Panc1 (cell line): ENCODE measurements around the gene STK4. TPM values are rescaled to one million over a fixed set of nuclear protein-coding genes. Genes with fewer than 3 reads are reported as not detected.

Experiments
- ATAC-seq: fragments of 200-7000 bp; cut with Tn5 transposase; 2 replicates; pipeline ENCODE4 v1.9.1; 2020; ENCODE audit warnings: mild to moderate bottlenecking, moderate library complexity
- BruUV-seq: library from RNA; stranded (reverse); fragments of 400-500 nt; replicated peaks from 2 replicates; lab custom pipeline; 2021; lab: Mats Ljungman, UMichigan
- CTCF ChIA-PET: fragments of 300-600 bp; sonication (Branson Sonifier 250); formaldehyde crosslinking; loops from one replicate; lab custom pipeline; 2022; ENCODE audit warnings: antibody characterized with exemption; lab: Charles Lee
- POLR2A ChIA-PET: fragments of 300-600 bp; sonication (Branson Sonifier 250); formaldehyde crosslinking; loops from one replicate; lab custom pipeline; 2022; ENCODE audit warnings: antibody characterized with exemption; lab: Charles Lee
- DNase-seq: peaks from one replicate; pipeline ENCODE4 v3.0.0-alpha.2; 2010; ENCODE audit warnings: low read depth, low spot score
- H3K27ac ChIP-seq: 2 replicates; pipeline ENCODE4 v1.5.1; 2011; ENCODE audit warnings: mild to moderate bottlenecking, low read length, inconsistent platforms
- H3K27me3 ChIP-seq: fragments of 200-500 bp; sonication (Bioruptor generic); 2 replicates; pipeline ENCODE4 v1.6.0; 2014; ENCODE audit warnings: low read length, inconsistent platforms; ENCODE audit not compliant: control insufficient read depth, insufficient read depth
- H3K36me3 ChIP-seq: fragments of 200-500 bp; sonication (Bioruptor generic); 2 replicates; pipeline ENCODE4 v1.5.1; 2014; ENCODE audit warnings: inconsistent platforms, mild to moderate bottlenecking, low read length, moderate library complexity; ENCODE audit not compliant: control insufficient read depth, insufficient read depth
- H3K4me1 ChIP-seq: 2 replicates; pipeline ENCODE4 v1.5.1; 2011; ENCODE audit warnings: inconsistent platforms, mild to moderate bottlenecking, low read length, moderate library complexity; ENCODE audit not compliant: control insufficient read depth, insufficient read depth
- H3K4me3 ChIP-seq, 2 experiments: 2 replicates each; pipeline ENCODE4 v1.5.1; 2011 to 2012; ENCODE audit warnings: low read depth in 2 of 2, low read length in 2 of 2, mild to moderate bottlenecking in 2 of 2, inconsistent platforms in 1 of 2, moderate library complexity in 1 of 2
- H3K9me3 ChIP-seq: fragments of 200-500 bp; sonication (Bioruptor generic); 2 replicates; pipeline ENCODE4 v1.5.1; 2014; ENCODE audit warnings: low read depth, mild to moderate bottlenecking, inconsistent platforms, low read length, moderate library complexity; ENCODE audit not compliant: control insufficient read depth, insufficient read depth
- POLR2AphosphoS5 ChIP-seq: IDR thresholded peaks from 2 replicates; pipeline ENCODE4 v1.6.1; 2012; ENCODE audit warnings: mild to moderate bottlenecking, low read depth, low read length, moderate library complexity
- SIN3A ChIP-seq: IDR thresholded peaks from 2 replicates; pipeline ENCODE4 v1.6.1; 2012; ENCODE audit warnings: low read depth, mild to moderate bottlenecking, low read length, moderate library complexity, borderline replicate concordance; ENCODE audit not compliant: insufficient read depth
- TCF7L2 ChIP-seq: IDR thresholded peaks from 2 replicates; pipeline ENCODE4 v1.6.1; 2011; ENCODE audit warnings: mild to moderate bottlenecking, low read depth, low read length, inconsistent platforms
- in situ Hi-C: cut with HindIII; loops from 2 replicates; pipeline ENCODE4 v1.10.0; 2016; ENCODE audit warnings: low sequenced_read_pairs, low pct_unique_long_range_greater_than_20kb
- intact Hi-C: fragments of 100-400 bp; cut with micrococcal nuclease; formaldehyde crosslinking; loops from one replicate; pipeline ENCODE4 v1.10.0; 2022; ENCODE audit not compliant: unreplicated experiment
- total RNA-seq: library from RNA; stranded (reverse); gene quantifications from one replicate; pipeline ENCODE4 v1.2.1, GENCODE V29; 2021; ENCODE audit not compliant: unreplicated experiment
- TF ChIP-seq, protein P1 (sequence below): fragments of 450-650 bp; IDR thresholded peaks from 2 replicates; pipeline ENCODE4 v1.5.1; 2017; ENCODE audit warnings: mild to moderate bottlenecking
- TF ChIP-seq, protein P2 (sequence below), 2 experiments: IDR thresholded peaks; 2 replicates each; pipeline ENCODE4 v1.6.1; 2011 to 2012; ENCODE audit warnings: low read depth in 2 of 2, control low read depth in 1 of 2, low read length in 1 of 2, mild to moderate bottlenecking in 1 of 2, moderate library complexity in 1 of 2; ENCODE audit not compliant: insufficient read depth in 1 of 2

Gene STK4
- total RNA-seq, 1 experiment from 2014 or later = 50.2 TPM

DNA sequence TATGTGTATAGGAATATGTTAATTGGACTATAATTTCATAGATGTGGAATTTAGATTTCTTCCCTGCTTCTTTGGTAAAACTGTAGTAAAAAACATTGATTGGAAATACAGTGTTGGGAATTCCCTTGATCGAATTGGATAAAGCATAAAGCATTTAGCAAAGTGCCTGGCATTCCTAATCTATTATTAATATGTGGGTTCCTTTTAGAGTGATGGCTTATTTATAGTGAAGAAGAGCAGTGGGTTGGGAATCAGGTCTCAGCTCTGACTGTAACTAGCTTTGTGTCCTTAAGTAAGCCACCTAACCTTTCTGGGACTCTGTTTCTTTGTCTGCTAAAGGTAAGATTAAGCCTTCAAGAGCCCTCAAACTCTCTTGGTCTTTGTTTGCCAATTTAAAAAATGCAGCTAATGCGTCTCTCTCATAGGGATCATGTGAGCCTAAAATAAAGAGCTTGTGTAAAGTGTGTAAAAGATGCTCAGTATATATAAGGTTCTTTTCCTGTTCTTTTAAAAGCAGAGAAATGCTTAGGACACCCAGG lies 81.3 kb downstream of the STK4 start:
- Histone ChIP-seq H3K4me1 (0 out of 2 replicates have a peak, but pooled peaks cover 3% of the 10 kb centered on the region), H3K27me3 (no peaks in the 10 kb centered on the region), H3K4me3 (no peak overlapping the region), H3K36me3 (no peaks in the 10 kb centered on the region), H3K9me3 (no peaks in the 10 kb centered on the region), H3K27ac (no peak overlapping the region)
- intact Hi-C loops = no loop called here
- ATAC-seq (no peak), DNase-seq (no peak)
- in situ Hi-C loops = no loop called here
- TF ChIP-seq TCF7L2 (no peak), POLR2AphosphoS5 (no peak), SIN3A (no peak)
- TF ChIP-seq, protein P1, sequence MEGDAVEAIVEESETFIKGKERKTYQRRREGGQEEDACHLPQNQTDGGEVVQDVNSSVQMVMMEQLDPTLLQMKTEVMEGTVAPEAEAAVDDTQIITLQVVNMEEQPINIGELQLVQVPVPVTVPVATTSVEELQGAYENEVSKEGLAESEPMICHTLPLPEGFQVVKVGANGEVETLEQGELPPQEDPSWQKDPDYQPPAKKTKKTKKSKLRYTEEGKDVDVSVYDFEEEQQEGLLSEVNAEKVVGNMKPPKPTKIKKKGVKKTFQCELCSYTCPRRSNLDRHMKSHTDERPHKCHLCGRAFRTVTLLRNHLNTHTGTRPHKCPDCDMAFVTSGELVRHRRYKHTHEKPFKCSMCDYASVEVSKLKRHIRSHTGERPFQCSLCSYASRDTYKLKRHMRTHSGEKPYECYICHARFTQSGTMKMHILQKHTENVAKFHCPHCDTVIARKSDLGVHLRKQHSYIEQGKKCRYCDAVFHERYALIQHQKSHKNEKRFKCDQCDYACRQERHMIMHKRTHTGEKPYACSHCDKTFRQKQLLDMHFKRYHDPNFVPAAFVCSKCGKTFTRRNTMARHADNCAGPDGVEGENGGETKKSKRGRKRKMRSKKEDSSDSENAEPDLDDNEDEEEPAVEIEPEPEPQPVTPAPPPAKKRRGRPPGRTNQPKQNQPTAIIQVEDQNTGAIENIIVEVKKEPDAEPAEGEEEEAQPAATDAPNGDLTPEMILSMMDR = no peak
- TF ChIP-seq, protein P2, sequence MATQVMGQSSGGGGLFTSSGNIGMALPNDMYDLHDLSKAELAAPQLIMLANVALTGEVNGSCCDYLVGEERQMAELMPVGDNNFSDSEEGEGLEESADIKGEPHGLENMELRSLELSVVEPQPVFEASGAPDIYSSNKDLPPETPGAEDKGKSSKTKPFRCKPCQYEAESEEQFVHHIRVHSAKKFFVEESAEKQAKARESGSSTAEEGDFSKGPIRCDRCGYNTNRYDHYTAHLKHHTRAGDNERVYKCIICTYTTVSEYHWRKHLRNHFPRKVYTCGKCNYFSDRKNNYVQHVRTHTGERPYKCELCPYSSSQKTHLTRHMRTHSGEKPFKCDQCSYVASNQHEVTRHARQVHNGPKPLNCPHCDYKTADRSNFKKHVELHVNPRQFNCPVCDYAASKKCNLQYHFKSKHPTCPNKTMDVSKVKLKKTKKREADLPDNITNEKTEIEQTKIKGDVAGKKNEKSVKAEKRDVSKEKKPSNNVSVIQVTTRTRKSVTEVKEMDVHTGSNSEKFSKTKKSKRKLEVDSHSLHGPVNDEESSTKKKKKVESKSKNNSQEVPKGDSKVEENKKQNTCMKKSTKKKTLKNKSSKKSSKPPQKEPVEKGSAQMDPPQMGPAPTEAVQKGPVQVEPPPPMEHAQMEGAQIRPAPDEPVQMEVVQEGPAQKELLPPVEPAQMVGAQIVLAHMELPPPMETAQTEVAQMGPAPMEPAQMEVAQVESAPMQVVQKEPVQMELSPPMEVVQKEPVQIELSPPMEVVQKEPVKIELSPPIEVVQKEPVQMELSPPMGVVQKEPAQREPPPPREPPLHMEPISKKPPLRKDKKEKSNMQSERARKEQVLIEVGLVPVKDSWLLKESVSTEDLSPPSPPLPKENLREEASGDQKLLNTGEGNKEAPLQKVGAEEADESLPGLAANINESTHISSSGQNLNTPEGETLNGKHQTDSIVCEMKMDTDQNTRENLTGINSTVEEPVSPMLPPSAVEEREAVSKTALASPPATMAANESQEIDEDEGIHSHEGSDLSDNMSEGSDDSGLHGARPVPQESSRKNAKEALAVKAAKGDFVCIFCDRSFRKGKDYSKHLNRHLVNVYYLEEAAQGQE (IDR thresholded peaks at IDR 0.05; ENCODE audit: insufficient read depth in 1 of 2, low read depth in 2 of 2, low read length in 1 of 2) = no peak
- ChIA-PET CTCF (interaction anchor here (0.5 kb wide), 1 partner anchor 77 kb away, joined by 4 read pairs; the partner anchor contains the start of gene WFDC12), POLR2A (no interaction called here)
- BruUV-seq = no TSS peak

DNA sequence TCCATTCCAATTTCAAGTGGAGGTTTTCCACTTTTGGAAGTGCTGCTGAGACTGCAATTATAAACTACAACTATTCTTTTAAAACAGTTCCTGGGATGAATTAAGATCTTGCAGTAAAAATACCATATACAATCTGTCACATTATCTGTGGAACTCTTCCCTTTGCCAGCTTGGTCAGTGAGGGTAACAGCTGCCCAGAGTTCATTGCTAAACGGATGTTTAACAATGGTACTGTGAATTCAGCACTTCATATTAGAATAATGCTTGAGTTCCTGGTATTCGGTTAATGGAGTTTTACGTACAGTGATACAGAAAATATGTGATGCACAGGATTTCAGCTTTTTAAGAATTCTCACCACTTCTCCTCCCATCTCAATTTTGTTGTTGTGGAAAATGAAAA lies 83.1 kb downstream of the STK4 start:
- no TSS peak for BruUV-seq
- in situ Hi-C loops = no loop called here
- POLR2A ChIA-PET = no interaction called here

More for the DNA sequence above, 83.1 kb downstream of the STK4 start:
- intact Hi-C loops = no loop called here
- no peaks in the 10 kb centered on the region for H3K27me3 ChIP-seq
- DNase-seq (no peak), ATAC-seq (no peak)
- H3K9me3 ChIP-seq = no peaks in the 10 kb centered on the region
- no peaks in the 10 kb centered on the region for H3K36me3 ChIP-seq
- H3K4me1 ChIP-seq = no peaks in the 10 kb centered on the region
- no peak overlapping the region for H3K4me3 ChIP-seq
- CTCF ChIA-PET = no interaction called here
- no peak overlapping the region for H3K27ac ChIP-seq
- TF ChIP-seq TCF7L2 = no peak
- TF ChIP-seq, protein P1 = no peak
- no peak for TF ChIP-seq SIN3A
- TF ChIP-seq, protein P2 (IDR thresholded peaks at IDR 0.05; ENCODE audit: insufficient read depth in 1 of 2, low read depth in 2 of 2, low read length in 1 of 2) = no peak
- TF ChIP-seq POLR2AphosphoS5 = no peak
